WTC11 (cell line): ENCODE data around the gene FLCN. TPM values are rescaled to one million over a fixed set of nuclear protein-coding genes. Genes with fewer than 3 reads are reported as not detected.

Experiments used
- ATAC-seq: fragments of 200-7000 bp; cut with Tn5 transposase; 2 replicates; pipeline ENCODE4 v1.10.0; 2021; ENCODE audit warnings: mild to moderate bottlenecking, moderate library complexity
- CTCF ChIA-PET: fragments of 300-600 bp; sonication (Branson Sonifier 250); formaldehyde crosslinking; loops from one replicate; lab custom pipeline; 2021; ENCODE audit warnings: antibody characterized with exemption; lab: Charles Lee
- POLR2A ChIA-PET: fragments of 350-600 bp; sonication (Branson Sonifier 250); formaldehyde crosslinking; loops from one replicate; lab custom pipeline; 2021; ENCODE audit warnings: antibody characterized with exemption; lab: Charles Lee
- DNase-seq: peaks from one replicate; pipeline ENCODE4 v3.0.0; 2021; ENCODE audit warnings: low spot score
- H3K27ac Mint-ChIP-seq: 2 replicates; pipeline ENCODE4 v1.8.0; 2021; ENCODE audit warnings: mixed read lengths
- H3K27me3 Mint-ChIP-seq: 2 replicates; pipeline ENCODE4 v1.8.0; 2021; ENCODE audit warnings: low read depth, mild to moderate bottlenecking, moderate library complexity, mixed read lengths
- H3K36me3 Mint-ChIP-seq: 2 replicates; pipeline ENCODE4 v1.8.0; 2021; ENCODE audit warnings: mixed read lengths
- H3K4me1 Mint-ChIP-seq: 2 replicates; pipeline ENCODE4 v1.8.0; 2022; ENCODE audit warnings: mixed read lengths
- H3K4me3 Mint-ChIP-seq: 2 replicates; pipeline ENCODE4 v1.8.0; 2021; ENCODE audit warnings: mild to moderate bottlenecking, moderate library complexity, mixed read lengths
- H3K9me3 Mint-ChIP-seq: 2 replicates; pipeline ENCODE4 v1.8.0; 2021; ENCODE audit warnings: mixed read lengths
- ESRRA ChIP-seq: sonication (generic); formaldehyde crosslinking; IDR thresholded peaks from 2 replicates; pipeline ENCODE4 v1.8.1; 2022; ENCODE audit warnings: mild to moderate bottlenecking, missing genetic modification reagents, borderline replicate concordance
- FOXP1 ChIP-seq: sonication (generic); formaldehyde crosslinking; IDR thresholded peaks from 2 replicates; pipeline ENCODE4 v1.8.0; 2022; ENCODE audit warnings: missing genetic modification reagents, mild to moderate bottlenecking, moderate library complexity, borderline replicate concordance
- GTF2I ChIP-seq: fragments of 250-450 bp; sonication (Bioruptor Pico); conservative IDR thresholded peaks from 2 replicates; pipeline ENCODE4 v1.4.0; 2021; ENCODE audit warnings: mild to moderate bottlenecking
- JAZF1 ChIP-seq: fragments of 250-450 bp; sonication (Bioruptor Pico); IDR thresholded peaks from 2 replicates; pipeline ENCODE4 v1.9.0; 2021; ENCODE audit warnings: moderate library complexity, mild to moderate bottlenecking, inconsistent platforms
- JUN ChIP-seq: sonication (generic); formaldehyde crosslinking; IDR thresholded peaks from 2 replicates; pipeline ENCODE4 v1.8.0; 2023; ENCODE audit warnings: mild to moderate bottlenecking, missing genetic modification reagents
- KAT7 ChIP-seq: sonication (generic); formaldehyde crosslinking; IDR thresholded peaks from 2 replicates; pipeline ENCODE4 v1.8.1; 2023; ENCODE audit warnings: missing genetic modification reagents, mild to moderate bottlenecking, borderline replicate concordance
- MXD4 ChIP-seq: fragments of 250-450 bp; sonication (Bioruptor Pico); IDR thresholded peaks from 2 replicates; pipeline ENCODE4 v1.8.0; 2021; ENCODE audit warnings: mild to moderate bottlenecking, moderate library complexity, borderline replicate concordance
- MYBL2 ChIP-seq: sonication (generic); formaldehyde crosslinking; IDR thresholded peaks from 2 replicates; pipeline ENCODE4 v1.8.1; 2023; ENCODE audit warnings: mild to moderate bottlenecking, moderate library complexity, missing genetic modification reagents
- RELA ChIP-seq: sonication (generic); formaldehyde crosslinking; IDR thresholded peaks from 2 replicates; pipeline ENCODE4 v1.8.1; 2022; ENCODE audit warnings: missing genetic modification reagents, mild to moderate bottlenecking, borderline replicate concordance
- RORB ChIP-seq: fragments of 250-450 bp; sonication (Bioruptor Pico); IDR thresholded peaks from 2 replicates; pipeline ENCODE4 v1.9.0; 2021; ENCODE audit warnings: mild to moderate bottlenecking
- SOX15 ChIP-seq: fragments of 250-450 bp; sonication (Bioruptor Pico); IDR thresholded peaks from 2 replicates; pipeline ENCODE4 v1.9.0; 2021; ENCODE audit warnings: mild to moderate bottlenecking
- SP1 ChIP-seq: sonication (generic); formaldehyde crosslinking; conservative IDR thresholded peaks from 2 replicates; pipeline ENCODE4 v1.8.1; 2022; ENCODE audit warnings: missing genetic modification reagents
- TCF7 ChIP-seq: sonication (generic); formaldehyde crosslinking; IDR thresholded peaks from 2 replicates; pipeline ENCODE4 v1.8.0; 2022; ENCODE audit warnings: mild to moderate bottlenecking, low read depth, missing genetic modification reagents, moderate library complexity
- ZBTB21 ChIP-seq: sonication (generic); formaldehyde crosslinking; IDR thresholded peaks from 2 replicates; pipeline ENCODE4 v1.8.1; 2023; ENCODE audit warnings: mild to moderate bottlenecking, missing genetic modification reagents, borderline replicate concordance
- ZNF138 ChIP-seq: sonication (generic); formaldehyde crosslinking; conservative IDR thresholded peaks from 2 replicates; pipeline ENCODE4 v1.8.1; 2022; ENCODE audit warnings: mild to moderate bottlenecking, moderate library complexity, missing genetic modification reagents
- ZNF232 ChIP-seq: sonication (generic); formaldehyde crosslinking; IDR thresholded peaks from 2 replicates; pipeline ENCODE4 v1.8.0; 2022; ENCODE audit warnings: mild to moderate bottlenecking, missing genetic modification reagents
- ZNF317 ChIP-seq: sonication (generic); formaldehyde crosslinking; IDR thresholded peaks from 2 replicates; pipeline ENCODE4 v1.8.1; 2023; ENCODE audit warnings: low read depth, mild to moderate bottlenecking, moderate library complexity, missing genetic modification reagents, borderline replicate concordance
- ZNF396 ChIP-seq: fragments of 250-450 bp; sonication (Bioruptor Pico); IDR thresholded peaks from 2 replicates; pipeline ENCODE4 v1.8.0; 2021; ENCODE audit warnings: mild to moderate bottlenecking, moderate library complexity, borderline replicate concordance
- ZNF423 ChIP-seq: fragments of 250-450 bp; sonication (Bioruptor Pico); IDR thresholded peaks from 2 replicates; pipeline ENCODE4 v2.1.2; 2022; ENCODE audit warnings: mild to moderate bottlenecking, moderate library complexity
- total RNA-seq: library from RNA; stranded (reverse); gene quantifications from 3 replicates; pipeline ENCODE4 v1.2.3, GENCODE V29; 2021
- TF ChIP-seq, protein P1 (sequence below): sonication (generic); formaldehyde crosslinking; IDR thresholded peaks from 2 replicates; pipeline ENCODE4 v1.8.1; 2022; ENCODE audit warnings: mild to moderate bottlenecking, missing genetic modification reagents, moderate library complexity, borderline replicate concordance
- TF ChIP-seq, protein P2 (sequence below): sonication (generic); formaldehyde crosslinking; IDR thresholded peaks from 2 replicates; pipeline ENCODE4 v1.8.1; 2022; ENCODE audit warnings: mild to moderate bottlenecking, moderate library complexity, missing genetic modification reagents
- TF ChIP-seq, protein P3 (sequence below): sonication (generic); formaldehyde crosslinking; conservative IDR thresholded peaks from 2 replicates; pipeline ENCODE4 v1.8.1; 2022; ENCODE audit warnings: mild to moderate bottlenecking, missing genetic modification reagents
- TF ChIP-seq, protein P4 (sequence below): sonication (generic); formaldehyde crosslinking; IDR thresholded peaks from 2 replicates; pipeline ENCODE4 v1.8.0; 2022; ENCODE audit warnings: mild to moderate bottlenecking, missing genetic modification reagents
- TF ChIP-seq, protein P5 (sequence below): sonication (generic); formaldehyde crosslinking; IDR thresholded peaks from 2 replicates; pipeline ENCODE4 v1.8.0; 2023; ENCODE audit warnings: missing genetic modification reagents, mild to moderate bottlenecking, borderline replicate concordance
- TF ChIP-seq, protein P6 (sequence below): fragments of 250-450 bp; sonication (Bioruptor Pico); IDR thresholded peaks from 2 replicates; pipeline ENCODE4 v1.8.0; 2021; ENCODE audit warnings: mild to moderate bottlenecking
- TF ChIP-seq, protein P7 (sequence below): sonication (generic); formaldehyde crosslinking; IDR thresholded peaks from 2 replicates; pipeline ENCODE4 v1.8.1; 2023; ENCODE audit warnings: mild to moderate bottlenecking, missing genetic modification reagents, moderate library complexity

The FLCN gene
- total RNA-seq, 1 experiment from 2014 or later, result 40.8 TPM

DNA sequence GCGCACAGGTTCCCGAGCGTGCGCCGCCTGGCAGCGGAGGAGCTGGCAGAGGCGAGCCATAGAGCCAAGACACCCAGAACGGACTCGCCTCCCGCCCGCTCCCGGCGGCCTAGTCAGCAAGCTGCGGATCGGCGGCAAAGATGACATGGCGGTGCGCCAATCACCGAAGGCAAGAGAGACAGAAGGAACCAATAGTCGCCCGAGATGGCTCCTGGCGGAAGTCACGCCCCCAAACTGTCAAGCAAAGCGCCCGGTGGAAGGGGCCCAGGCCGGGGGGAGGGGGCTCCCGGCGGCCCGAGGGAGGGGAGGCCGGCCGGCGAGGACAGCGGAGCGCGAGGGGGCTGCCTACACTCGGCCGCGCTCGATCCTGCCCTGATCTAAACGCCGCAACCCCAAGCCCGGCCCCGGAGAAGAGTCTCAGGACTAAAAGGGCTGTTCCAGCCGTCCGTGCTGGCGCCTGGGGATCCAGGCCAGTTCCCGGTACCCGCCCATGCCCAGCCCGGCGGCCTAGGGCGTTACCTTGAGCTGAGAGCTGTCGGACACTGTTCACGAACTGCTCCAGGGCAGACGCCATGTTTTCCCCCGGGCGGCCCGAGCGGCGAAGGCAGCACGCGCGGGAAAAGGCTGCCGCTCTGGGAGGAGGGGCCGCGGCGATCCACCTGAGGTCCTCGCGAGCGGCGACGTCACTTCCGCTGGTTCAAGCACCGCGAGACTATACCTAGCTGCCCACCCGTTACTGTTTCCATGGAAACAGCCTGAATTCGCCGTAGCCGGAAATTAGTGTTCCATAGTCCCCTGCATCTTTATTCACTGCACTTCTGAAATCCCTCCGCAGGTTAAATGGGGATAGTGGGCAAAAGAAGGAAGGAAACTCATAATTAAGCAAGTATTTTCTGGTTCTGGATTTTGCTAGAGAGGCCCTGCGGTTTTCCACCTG, 43.9 kb upstream of the FLCN start, which contains the start of gene COPS3 (continued):
- TF ChIP-seq RELA (CRISPR knock-in tag) (peak; percentile 82; the same call in 1 of the 2 replicates), ZNF396 (CRISPR knock-in tag) (no peak), ZNF232 (CRISPR knock-in tag) (no peak), ESRRA (CRISPR knock-in tag) (peak; percentile 70; the same call in 1 of the 2 replicates), KAT7 (CRISPR knock-in tag) (no peak), SOX15 (CRISPR knock-in tag) (no peak), RORB (no peak), JAZF1 (no peak), ZNF423 (CRISPR knock-in tag) (no peak), GTF2I (CRISPR knock-in tag) (no peak), JUN (CRISPR knock-in tag) (0 out of 2 replicates have a peak, but pooled peaks have one; percentile 33), MYBL2 (CRISPR knock-in tag) (no peak), TCF7 (CRISPR knock-in tag) (no peak), SP1 (CRISPR knock-in tag) (peak; percentile 70), MXD4 (CRISPR knock-in tag) (no peak), ZBTB21 (CRISPR knock-in tag) (no peak), FOXP1 (CRISPR knock-in tag) (peak; percentile 77; the same call in 1 of the 2 replicates)
- TF ChIP-seq, protein P1, sequence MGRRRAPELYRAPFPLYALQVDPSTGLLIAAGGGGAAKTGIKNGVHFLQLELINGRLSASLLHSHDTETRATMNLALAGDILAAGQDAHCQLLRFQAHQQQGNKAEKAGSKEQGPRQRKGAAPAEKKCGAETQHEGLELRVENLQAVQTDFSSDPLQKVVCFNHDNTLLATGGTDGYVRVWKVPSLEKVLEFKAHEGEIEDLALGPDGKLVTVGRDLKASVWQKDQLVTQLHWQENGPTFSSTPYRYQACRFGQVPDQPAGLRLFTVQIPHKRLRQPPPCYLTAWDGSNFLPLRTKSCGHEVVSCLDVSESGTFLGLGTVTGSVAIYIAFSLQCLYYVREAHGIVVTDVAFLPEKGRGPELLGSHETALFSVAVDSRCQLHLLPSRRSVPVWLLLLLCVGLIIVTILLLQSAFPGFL (CRISPR knock-in tag), result no peak
- TF ChIP-seq, protein P2, sequence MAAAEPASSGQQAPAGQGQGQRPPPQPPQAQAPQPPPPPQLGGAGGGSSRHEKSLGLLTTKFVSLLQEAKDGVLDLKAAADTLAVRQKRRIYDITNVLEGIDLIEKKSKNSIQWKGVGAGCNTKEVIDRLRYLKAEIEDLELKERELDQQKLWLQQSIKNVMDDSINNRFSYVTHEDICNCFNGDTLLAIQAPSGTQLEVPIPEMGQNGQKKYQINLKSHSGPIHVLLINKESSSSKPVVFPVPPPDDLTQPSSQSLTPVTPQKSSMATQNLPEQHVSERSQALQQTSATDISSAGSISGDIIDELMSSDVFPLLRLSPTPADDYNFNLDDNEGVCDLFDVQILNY (CRISPR knock-in tag), result peak; percentile 92
- TF ChIP-seq, protein P3, sequence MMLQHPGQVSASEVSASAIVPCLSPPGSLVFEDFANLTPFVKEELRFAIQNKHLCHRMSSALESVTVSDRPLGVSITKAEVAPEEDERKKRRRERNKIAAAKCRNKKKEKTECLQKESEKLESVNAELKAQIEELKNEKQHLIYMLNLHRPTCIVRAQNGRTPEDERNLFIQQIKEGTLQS (CRISPR knock-in tag), result no peak

DNA sequence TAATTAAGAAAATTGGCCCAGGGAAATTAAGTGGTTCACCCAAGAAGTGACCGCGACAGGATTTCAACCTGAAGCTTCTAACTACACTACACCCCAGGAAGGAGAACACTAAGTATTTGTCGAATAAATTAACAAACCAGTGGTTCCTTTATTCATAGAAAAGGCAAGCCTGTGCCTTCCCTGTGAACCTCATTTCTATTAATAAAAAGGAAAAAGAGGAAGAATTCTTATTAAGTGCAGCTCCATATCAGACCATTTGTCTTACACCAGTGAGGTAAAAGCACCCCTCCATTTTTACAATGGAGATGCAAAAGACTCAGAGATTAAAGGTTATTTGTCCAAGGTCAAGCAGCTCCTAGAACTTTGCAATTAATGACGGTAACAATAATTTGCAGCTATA, 42.3 kb upstream of the FLCN start:
- POLR2A ChIA-PET, result no interaction called here
- peak overlapping the region; percentile 41 for H3K27ac Mint-ChIP-seq
- CTCF ChIA-PET, result interaction anchor here (2.8 kb wide), 1 partner anchor 9 kb away, joined by 17 read pairs; no protein-coding TSS in a partner anchor
- TF ChIP-seq MYBL2 (CRISPR knock-in tag) (no peak), ZNF138 (CRISPR knock-in tag) (no peak), JAZF1 (no peak), ZNF317 (CRISPR knock-in tag) (no peak)
- TF ChIP-seq, protein P4, sequence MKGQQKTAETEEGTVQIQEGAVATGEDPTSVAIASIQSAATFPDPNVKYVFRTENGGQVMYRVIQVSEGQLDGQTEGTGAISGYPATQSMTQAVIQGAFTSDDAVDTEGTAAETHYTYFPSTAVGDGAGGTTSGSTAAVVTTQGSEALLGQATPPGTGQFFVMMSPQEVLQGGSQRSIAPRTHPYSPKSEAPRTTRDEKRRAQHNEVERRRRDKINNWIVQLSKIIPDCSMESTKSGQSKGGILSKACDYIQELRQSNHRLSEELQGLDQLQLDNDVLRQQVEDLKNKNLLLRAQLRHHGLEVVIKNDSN (CRISPR knock-in tag), result no peak
- TF ChIP-seq, protein P5, sequence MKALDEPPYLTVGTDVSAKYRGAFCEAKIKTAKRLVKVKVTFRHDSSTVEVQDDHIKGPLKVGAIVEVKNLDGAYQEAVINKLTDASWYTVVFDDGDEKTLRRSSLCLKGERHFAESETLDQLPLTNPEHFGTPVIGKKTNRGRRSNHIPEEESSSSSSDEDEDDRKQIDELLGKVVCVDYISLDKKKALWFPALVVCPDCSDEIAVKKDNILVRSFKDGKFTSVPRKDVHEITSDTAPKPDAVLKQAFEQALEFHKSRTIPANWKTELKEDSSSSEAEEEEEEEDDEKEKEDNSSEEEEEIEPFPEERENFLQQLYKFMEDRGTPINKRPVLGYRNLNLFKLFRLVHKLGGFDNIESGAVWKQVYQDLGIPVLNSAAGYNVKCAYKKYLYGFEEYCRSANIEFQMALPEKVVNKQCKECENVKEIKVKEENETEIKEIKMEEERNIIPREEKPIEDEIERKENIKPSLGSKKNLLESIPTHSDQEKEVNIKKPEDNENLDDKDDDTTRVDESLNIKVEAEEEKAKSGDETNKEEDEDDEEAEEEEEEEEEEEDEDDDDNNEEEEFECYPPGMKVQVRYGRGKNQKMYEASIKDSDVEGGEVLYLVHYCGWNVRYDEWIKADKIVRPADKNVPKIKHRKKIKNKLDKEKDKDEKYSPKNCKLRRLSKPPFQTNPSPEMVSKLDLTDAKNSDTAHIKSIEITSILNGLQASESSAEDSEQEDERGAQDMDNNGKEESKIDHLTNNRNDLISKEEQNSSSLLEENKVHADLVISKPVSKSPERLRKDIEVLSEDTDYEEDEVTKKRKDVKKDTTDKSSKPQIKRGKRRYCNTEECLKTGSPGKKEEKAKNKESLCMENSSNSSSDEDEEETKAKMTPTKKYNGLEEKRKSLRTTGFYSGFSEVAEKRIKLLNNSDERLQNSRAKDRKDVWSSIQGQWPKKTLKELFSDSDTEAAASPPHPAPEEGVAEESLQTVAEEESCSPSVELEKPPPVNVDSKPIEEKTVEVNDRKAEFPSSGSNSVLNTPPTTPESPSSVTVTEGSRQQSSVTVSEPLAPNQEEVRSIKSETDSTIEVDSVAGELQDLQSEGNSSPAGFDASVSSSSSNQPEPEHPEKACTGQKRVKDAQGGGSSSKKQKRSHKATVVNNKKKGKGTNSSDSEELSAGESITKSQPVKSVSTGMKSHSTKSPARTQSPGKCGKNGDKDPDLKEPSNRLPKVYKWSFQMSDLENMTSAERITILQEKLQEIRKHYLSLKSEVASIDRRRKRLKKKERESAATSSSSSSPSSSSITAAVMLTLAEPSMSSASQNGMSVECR (CRISPR knock-in tag), result no peak
- TF ChIP-seq, protein P6, sequence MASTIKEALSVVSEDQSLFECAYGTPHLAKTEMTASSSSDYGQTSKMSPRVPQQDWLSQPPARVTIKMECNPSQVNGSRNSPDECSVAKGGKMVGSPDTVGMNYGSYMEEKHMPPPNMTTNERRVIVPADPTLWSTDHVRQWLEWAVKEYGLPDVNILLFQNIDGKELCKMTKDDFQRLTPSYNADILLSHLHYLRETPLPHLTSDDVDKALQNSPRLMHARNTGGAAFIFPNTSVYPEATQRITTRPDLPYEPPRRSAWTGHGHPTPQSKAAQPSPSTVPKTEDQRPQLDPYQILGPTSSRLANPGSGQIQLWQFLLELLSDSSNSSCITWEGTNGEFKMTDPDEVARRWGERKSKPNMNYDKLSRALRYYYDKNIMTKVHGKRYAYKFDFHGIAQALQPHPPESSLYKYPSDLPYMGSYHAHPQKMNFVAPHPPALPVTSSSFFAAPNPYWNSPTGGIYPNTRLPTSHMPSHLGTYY (CRISPR knock-in tag), result no peak
- TF ChIP-seq, protein P7, sequence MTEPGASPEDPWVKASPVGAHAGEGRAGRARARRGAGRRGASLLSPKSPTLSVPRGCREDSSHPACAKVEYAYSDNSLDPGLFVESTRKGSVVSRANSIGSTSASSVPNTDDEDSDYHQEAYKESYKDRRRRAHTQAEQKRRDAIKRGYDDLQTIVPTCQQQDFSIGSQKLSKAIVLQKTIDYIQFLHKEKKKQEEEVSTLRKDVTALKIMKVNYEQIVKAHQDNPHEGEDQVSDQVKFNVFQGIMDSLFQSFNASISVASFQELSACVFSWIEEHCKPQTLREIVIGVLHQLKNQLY (CRISPR knock-in tag), result no peak

More for the DNA sequence above, 42.3 kb upstream of the FLCN start:
- no peak for ATAC-seq
- Mint-ChIP-seq H3K4me3 (peak overlapping the region; percentile 84), H3K4me1 (peaks cover 19% of the 10 kb centered on the region), H3K36me3 (peaks cover 11% of the 10 kb centered on the region), H3K9me3 (no peaks in the 10 kb centered on the region), H3K27me3 (no peaks in the 10 kb centered on the region; the same call in 1 of the 2 replicates)
- no peak for DNase-seq
